Testis (tissue), 3 donors: Measurements from ENCODE around the gene TBC1D16. TPM values are rescaled to one million over a fixed set of nuclear protein-coding genes. Genes with fewer than 3 reads are reported as not detected.
"Not testable (repeated sequence)": the region's sequence is repeated elsewhere in the genome, so short reads cannot be mapped to it uniquely, and the experiment has no call there.

Experiments
- DNase-seq: peaks from one replicate; pipeline ENCODE4 v3.0.0-alpha.2; 2019
- H3K27ac ChIP-seq, 2 donors: fragments of 200-600 bp; sonication (generic); one replicate each; pipeline ENCODE4 v1.5.1; 2019
- H3K27me3 ChIP-seq: fragments of 200-600 bp; sonication (generic); one replicate; pipeline ENCODE4 v1.5.1; 2019
- H3K36me3 ChIP-seq: fragments of 200-600 bp; sonication (generic); one replicate; pipeline ENCODE4 v1.5.1; 2017; ENCODE audit warnings: low read depth; ENCODE audit errors: missing control alignments
- H3K4me1 ChIP-seq: fragments of 200-600 bp; sonication (generic); one replicate; pipeline ENCODE4 v1.5.1; 2019
- H3K4me3 ChIP-seq, 2 donors: fragments of 200-600 bp; sonication (generic); one replicate each; pipeline ENCODE4 v1.5.1; 2017 to 2019
- H3K9me3 ChIP-seq: fragments of 200-600 bp; sonication (generic); one replicate; pipeline ENCODE4 v1.5.1; 2017
- CTCF ChIP-seq, 3 experiments: fragments of 450-650 bp in 2 of 3; fragments of 200-600 bp in 1 of 3; sonication (generic) in 1 of 3; IDR thresholded peaks; one replicate each; pipeline ENCODE4 v1.5.1; 2016 to 2019; ENCODE audit warnings: antibody characterized with exemption in 3 of 3, mild to moderate bottlenecking in 2 of 3, moderate library complexity in 1 of 3
- POLR2A ChIP-seq: fragments of 450-650 bp; IDR thresholded peaks from one replicate; pipeline ENCODE4 v1.6.1; 2017; ENCODE audit warnings: antibody characterized with exemption, mild to moderate bottlenecking, moderate library complexity
- WGBS, 2 donors: methylation state at CpG; one replicate each; pipeline ENCODE4 v1.1.5; 2018; 5-methylcytosine and 5-hydroxymethylcytosine counted together
- intact Hi-C: fragments of 100-400 bp; cut with DNase I; formaldehyde crosslinking; loops from one replicate; pipeline ENCODE4 v1.15.1; 2023; ENCODE audit warnings: low total_unique reads
- polyA plus RNA-seq: library from polyadenylated mRNA; stranded (reverse); fragments of 350-450 nt; fragmentation: Illumina TruSeq; extraction: RNeasy Lipid Tissue Mini Kit (QIAGEN cat#74804); gene quantifications from one replicate; pipeline ENCODE4 v1.2.3, GENCODE V29; 2014; ENCODE audit warnings: low read depth, low replicate concordance; ENCODE audit not compliant: insufficient read depth
- total RNA-seq, 2 donors: library from RNA; depleted of rRNA; stranded (reverse); fragments of >200 nt; gene quantifications; one replicate each; pipeline ENCODE4 v1.2.3, GENCODE V29; 2016

The TBC1D16 gene
- total and polyA plus RNA-seq, 3 donors from 2014 or later: 11.0 to 16.0 (median 11.7) TPM

GRCh38 chr17:79970576-79971068 is 65.0 kb downstream of the TBC1D16 start:
- WGBS, 2 donors: 58 to 64% methylated on average over 10 of the region's 10 CpGs
- H3K9me3 ChIP-seq: no peaks in the 10 kb centered on the region
- H3K27me3 ChIP-seq: no peaks in the 10 kb centered on the region
- intact Hi-C loops: no loop called here
- no peaks in the 10 kb centered on the region for H3K4me1 ChIP-seq
- H3K36me3 ChIP-seq: no peaks in the 10 kb centered on the region
- peak; percentile 35 to 56 (median 49) for TF ChIP-seq CTCF (IDR thresholded peaks at IDR 0.05)
- no peak for TF ChIP-seq POLR2A
- no peak overlapping the region for H3K4me3 ChIP-seq
- DNase-seq: peak; percentile 90
- no peak overlapping the region for H3K27ac ChIP-seq

- Histone ChIP-seq H3K4me3 (no peak overlapping the region), H3K4me1 (no peaks in the 10 kb centered on the region), H3K9me3 (no peaks in the 10 kb centered on the region), H3K27ac (no peak overlapping the region), H3K36me3 (no peaks in the 10 kb centered on the region), H3K27me3 (no peaks in the 10 kb centered on the region)
- 89 to 92% methylated on average over 7 of the region's 7 CpGs for WGBS, 2 donors
- DNase-seq: no peak
- TF ChIP-seq POLR2A: no peak
- no peak for TF ChIP-seq CTCF (IDR thresholded peaks at IDR 0.05)
- intact Hi-C loops: no loop called here
Observed at GRCh38 chr17:79969906-79970305, 65.8 kb downstream of the TBC1D16 start.

- DNase-seq: no peak
- Histone ChIP-seq H3K9me3 (no peaks in the 10 kb centered on the region), H3K4me1 (no peaks in the 10 kb centered on the region), H3K36me3 (no peaks in the 10 kb centered on the region), H3K4me3 (no peak overlapping the region), H3K27me3 (no peaks in the 10 kb centered on the region), H3K27ac (no peak overlapping the region)
- intact Hi-C loops: no loop called here
- WGBS, 2 donors: 91 to 96% methylated on average over 5 of the region's 5 CpGs
- TF ChIP-seq CTCF (IDR thresholded peaks at IDR 0.05): no peak
- TF ChIP-seq POLR2A: no peak
Observed at GRCh38 chr17:79968116-79968515, 67.6 kb downstream of the TBC1D16 start.

GRCh38 chr17:79966681-79967080 is 69.0 kb downstream of the TBC1D16 start:
- H3K36me3 ChIP-seq: no peaks in the 10 kb centered on the region
- WGBS, 2 donors: 90 to 93% methylated on average over 3 of the region's 3 CpGs
- H3K27me3 ChIP-seq: no peaks in the 10 kb centered on the region
- no peak overlapping the region for H3K4me3 ChIP-seq
- H3K4me1 ChIP-seq: no peaks in the 10 kb centered on the region
- intact Hi-C loops: no loop called here
- H3K9me3 ChIP-seq: no peaks in the 10 kb centered on the region
- no peak for DNase-seq
- no peak overlapping the region for H3K27ac ChIP-seq
- TF ChIP-seq POLR2A (no peak), CTCF (IDR thresholded peaks at IDR 0.05) (no peak)

GRCh38 chr17:79965806-79966205 is 69.9 kb downstream of the TBC1D16 start:
- H3K27me3 ChIP-seq: no peaks in the 10 kb centered on the region
- no peaks in the 10 kb centered on the region for H3K4me1 ChIP-seq
- intact Hi-C loops: no loop called here
- TF ChIP-seq POLR2A (no peak), CTCF (IDR thresholded peaks at IDR 0.05) (no peak)
- H3K9me3 ChIP-seq: no peaks in the 10 kb centered on the region
- no peak for DNase-seq
- WGBS, 2 donors: 85 to 92% methylated on average over 6 of the region's 6 CpGs
- H3K27ac ChIP-seq: no peak overlapping the region
- H3K4me3 ChIP-seq: no peak overlapping the region
- H3K36me3 ChIP-seq: no peaks in the 10 kb centered on the region

- H3K9me3 ChIP-seq, H3K4me3 ChIP-seq, intact Hi-C loops, H3K27ac ChIP-seq, H3K36me3 ChIP-seq, H3K27me3 ChIP-seq, DNase-seq, H3K4me1 ChIP-seq: not testable (repeated sequence)
- WGBS, 2 donors: 93 to 98% methylated on average over 6 of the region's 6 CpGs
Observed at GRCh38 chr17:79962467-79962866, 73.2 kb downstream of the TBC1D16 start.

- H3K9me3 ChIP-seq, intact Hi-C loops, DNase-seq, H3K36me3 ChIP-seq, H3K4me3 ChIP-seq, H3K27ac ChIP-seq, H3K27me3 ChIP-seq, H3K4me1 ChIP-seq: not testable (repeated sequence)
- whole genome bisulfite sequencing, 2 donors: 95 to 96% methylated on average over 9 of the region's 9 CpGs
Observed at GRCh38 chr17:79961567-79961966, 74.1 kb downstream of the TBC1D16 start.
